ENCODE measurements around the gene ZSCAN9.

The ZSCAN9 gene

DNA sequence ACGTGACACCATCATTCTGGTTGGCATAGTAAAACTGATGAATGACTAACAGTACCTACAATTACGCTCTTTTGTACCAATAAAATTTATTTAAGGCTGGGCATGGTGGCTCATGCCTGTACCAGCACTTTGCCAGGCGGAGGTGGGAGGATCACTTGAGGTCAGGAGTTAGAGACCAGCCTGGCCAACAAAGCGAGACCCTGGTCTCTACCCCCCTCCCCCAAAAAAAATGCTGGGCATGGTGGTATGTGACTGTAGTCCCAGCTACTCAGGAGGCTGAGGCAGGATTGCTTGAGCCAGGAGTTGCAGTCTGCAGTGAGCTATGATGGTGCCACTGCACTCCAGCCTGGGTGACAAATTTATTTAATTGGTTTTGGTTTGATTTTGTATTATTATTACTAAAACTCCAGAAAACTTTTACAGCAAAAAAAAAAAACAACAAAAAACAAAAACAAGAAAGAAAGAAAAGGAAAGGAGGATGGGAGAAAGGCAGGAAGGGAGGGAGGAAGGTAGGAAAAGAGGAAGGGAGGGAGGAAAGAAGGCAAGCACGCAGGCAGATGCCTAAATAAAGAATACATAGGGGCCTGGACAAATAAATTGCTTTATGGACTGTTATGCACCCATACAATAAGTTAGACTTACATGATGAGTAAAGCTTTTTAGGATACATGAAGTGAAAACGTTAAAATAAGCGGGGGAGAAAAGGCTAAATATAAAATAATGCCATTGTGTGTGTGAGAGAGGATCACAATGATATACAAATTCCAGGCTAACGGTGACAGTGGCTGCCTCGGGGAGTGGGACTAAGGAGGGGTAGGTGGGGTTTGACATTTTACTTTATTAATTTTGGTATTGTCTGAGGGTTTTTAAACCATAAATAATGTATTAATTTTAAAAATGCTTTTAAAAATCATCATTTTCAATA is 682 bp upstream of the ZSCAN9 start:
- DNase-seq, result no peak

DNA sequence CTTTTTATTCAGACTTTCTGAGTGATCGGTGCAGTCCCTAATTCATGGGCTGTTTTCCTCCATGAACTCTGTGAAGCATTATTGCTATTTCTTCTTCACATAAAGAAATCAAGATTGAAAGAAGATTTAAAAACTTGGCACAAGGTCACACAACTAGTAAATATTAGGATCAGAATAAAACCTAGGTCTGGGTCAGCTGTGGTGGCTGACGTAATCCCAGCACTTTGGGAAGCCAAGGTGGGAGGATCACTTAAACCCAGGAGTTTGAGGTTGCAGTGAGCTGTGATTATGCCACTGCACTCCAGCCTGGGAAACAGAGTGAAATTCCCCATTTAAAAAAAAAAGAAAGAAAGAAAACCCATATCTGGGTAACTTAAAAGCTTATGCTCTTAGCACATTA is 1.4 kb downstream of the ZSCAN9 start:
- no peak for DNase-seq

DNA sequence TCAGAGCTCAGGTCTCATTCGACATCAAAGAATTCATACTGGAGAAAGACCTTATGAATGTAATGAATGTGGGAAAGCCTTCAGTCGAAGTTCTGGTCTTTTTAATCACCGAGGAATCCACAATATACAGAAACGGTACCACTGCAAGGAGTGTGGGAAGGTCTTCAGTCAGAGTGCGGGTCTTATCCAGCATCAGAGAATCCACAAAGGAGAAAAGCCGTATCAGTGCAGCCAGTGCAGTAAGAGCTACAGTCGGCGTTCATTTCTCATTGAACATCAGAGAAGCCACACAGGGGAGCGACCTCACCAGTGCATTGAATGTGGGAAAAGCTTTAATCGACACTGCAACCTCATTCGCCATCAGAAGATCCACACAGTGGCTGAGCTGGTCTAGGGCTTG is 7.7 kb downstream of the ZSCAN9 start:
- DNase-seq, result no peak

DNA sequence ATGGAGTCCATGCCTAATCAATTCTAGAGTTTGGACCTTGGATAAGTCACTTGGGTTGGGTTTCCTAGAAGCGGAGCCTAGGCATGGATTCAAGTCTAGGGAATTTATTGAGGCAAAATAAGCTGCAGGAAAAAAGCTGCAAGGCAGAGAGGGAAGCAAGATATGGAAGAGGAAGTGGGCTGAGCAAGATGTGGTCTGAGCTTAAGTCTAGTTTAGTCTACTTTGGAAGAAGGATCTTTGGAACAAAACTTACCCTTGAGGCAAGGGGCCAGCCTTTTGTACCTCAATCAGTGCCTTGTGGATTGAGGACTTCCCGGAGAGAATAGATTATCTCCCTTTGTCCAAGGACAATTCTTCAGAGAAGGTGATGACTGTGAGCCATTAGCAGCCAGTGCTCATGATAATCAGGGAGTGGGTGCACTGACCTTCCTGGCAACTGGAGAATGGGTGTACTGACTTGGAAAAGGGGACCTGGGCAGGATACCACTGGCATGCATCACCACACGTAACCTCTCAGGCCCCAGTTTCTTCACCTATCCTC is 10.9 kb downstream of the ZSCAN9 start:
- DNase-seq, result no peak

DNA sequence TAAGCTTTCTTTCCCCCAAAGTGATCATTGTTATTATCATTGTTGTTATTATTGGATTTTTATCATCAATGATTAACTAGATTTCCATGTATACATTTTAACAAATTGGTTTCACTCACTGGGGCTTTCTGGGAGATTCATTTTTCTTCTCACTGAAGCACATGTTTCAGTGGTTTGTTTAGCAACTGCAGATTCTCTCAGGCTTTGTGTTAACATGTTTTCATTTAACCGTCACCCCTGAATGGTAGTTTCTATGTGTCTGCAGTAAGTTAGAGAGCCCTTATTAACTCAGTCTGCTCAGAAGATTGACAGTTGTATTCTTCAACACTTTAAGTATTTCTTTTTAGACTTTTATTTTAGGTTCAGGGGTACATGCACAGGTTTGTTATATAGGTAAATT is 14.6 kb downstream of the ZSCAN9 start:
- no peak for DNase-seq

DNA sequence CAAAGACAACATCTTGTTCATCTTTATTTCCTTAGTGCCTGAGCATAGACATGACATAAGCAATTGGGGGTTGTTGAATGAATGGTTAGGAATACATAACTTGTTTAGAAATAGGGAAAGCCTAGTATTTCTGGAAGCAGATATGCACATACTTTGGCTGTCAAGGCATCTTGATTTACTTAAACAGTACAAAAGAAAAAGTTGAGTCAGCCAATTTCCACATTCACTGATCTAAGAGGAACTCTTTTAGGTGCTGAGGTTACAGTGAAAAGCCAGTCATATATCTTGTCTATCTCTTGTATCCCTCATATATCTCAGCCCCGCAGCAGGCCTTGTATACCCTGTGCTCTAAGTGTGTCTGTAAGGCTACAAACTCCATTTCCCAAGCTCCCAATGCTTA is 15.4 kb downstream of the ZSCAN9 start:
- no peak for DNase-seq

DNA sequence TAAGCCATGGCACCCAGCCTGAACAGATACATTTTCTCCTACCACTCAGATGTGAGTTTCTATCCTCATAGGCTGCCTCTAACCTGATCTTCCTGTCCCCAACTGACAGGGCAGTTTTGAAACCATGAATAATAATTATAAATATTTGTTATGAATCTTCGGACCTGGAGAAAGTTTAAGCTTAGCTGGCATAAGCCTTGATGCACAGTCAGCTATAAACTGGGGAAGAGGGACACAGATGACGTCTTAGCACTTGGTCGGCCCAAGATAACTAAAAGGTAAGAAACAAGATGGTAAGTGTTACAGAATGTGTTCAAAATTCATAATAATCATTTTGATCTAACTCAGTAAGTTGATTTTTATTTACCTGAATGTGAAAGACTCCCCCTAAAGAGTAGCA is 18.9 kb downstream of the ZSCAN9 start:
- DNase-seq, result no peak

DNA sequence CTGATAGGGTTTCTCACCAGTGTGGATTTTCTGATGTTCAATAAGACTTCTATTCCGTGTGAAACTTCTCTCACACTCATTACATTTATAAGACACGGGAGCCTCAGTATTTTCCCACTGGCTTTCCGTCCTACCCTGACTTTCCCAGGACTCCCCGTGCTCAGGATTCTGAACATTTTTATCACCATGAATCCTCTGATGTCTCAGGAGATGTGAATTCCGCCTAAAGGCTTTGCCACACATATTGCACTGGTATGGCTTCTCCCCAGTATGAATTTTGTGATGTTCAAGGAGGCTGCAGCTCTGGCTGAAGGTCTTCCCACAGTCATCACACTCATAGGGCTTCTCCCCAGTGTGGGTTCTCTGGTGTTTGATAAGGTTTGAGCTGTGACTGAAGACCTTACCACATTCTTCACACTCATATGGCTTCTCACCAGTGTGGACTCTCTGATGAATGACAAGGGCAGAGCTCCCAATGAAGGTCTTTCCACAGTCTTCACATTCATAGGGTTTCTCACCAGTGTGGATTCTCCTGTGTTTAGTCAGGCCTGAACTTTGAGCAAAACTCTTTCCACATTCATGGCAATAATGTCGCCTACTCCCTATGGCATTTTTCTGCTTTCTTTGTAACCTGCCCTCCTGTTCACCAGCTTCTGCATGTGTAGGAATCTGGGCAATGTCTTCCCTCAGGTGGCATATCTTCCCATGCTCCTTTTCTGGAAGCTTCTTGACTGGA is 20.3 kb downstream of the ZSCAN9 start:
- DNase-seq, result no peak

DNA sequence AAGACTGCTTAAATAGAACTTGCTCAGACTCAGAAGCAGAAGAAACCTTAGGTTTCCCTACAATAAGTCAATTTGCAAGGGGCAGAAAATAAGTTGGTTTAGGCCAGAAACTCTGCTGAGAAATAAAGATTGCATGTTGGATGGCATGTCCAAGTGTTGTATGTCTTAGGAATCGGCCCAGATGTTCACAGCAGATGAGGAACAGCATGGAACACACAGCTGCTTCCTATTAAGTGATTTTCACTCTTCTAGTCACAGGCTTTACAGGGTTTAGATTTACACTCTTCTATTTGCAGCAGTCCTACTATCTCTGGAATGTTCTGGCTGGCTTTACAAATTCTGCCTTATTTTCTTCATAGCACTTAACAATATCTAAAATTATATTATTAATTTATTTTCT is 23.8 kb downstream of the ZSCAN9 start:
- no peak for DNase-seq

DNA sequence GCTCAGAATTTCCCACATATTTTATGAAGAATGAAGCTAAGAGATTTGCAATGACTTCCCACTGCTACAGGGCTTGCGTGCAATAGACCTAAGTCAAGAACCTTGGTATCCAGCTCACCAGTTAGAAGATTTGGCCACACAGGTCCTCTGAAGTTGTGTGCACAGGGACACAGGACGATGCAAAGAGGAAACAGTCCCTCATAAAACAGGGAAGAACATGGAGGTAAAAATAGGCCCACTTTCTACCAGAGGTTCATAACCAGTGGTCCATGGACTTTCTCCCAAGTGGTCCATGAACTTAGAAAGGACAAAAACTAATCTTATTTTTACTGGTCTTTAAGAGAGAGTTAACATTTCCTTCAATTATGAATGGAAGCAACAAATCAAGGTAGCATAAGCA is 25.7 kb downstream of the ZSCAN9 start:
- DNase-seq, result no peak

DNA sequence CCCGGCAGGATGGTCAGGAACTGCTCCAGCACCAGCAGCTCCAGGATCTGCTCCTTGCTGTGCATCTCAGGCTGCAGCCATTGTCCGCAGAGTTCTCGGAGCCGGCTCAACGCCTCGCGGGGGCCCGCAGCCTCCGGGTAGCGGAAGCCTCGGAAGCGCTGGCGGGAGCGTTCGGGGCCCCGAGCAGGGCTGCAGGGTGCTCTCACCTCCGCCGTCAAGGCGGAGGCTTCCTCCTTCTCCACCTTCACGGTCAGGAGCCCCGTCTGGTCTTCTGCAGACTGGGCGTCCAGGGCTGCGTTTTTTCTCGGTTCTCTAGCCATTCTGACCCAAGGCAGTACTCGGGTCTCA is 26.6 kb downstream of the ZSCAN9 start:
- peak; percentile 55 for DNase-seq

DNA sequence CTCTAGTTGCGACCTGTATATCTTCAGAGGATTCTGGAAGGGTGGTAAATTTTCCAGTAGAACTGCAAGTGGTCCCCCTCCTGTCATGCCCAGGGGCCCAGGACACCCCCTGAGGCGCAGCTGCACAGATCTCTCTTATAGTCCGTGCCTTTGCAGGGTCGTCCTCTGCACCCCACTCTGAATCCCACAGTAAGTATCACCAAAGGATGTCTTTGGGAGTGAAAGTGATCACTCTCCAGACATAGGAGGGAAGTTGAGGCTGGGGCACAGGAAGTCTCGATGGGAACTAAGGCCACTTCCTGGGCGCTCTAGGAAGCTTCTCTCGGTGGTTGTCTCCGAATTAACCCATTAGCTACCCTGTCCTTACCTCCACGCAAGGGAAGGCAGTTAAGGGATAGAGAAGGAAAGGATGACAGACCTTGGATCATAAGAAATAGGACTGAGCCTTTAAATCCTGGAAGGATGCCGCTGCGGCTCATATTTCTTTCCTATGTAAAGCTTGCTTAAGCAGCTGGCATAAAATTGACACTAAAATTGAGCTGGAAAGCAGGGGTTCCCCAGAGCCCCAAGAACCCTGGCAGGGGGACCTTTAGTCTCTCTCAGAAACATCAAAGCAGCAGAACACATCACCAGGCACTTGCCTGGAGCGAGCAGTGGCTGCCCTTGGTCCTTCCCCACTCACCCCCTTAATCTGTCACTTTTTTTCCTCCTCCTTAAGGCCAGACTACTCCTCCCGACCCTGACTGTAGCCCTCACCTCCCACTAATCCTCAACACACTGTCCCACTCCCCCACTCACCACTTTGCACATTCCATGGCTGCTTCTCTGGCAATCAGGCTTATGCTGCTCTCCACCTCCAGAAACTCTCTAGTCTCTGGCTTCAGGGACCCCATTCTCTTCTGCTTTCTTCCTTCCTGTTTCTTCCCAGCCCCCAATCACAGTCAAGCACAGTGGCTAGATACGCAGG is 27.2 kb downstream of the ZSCAN9 start, which contains the start of gene ZKSCAN4:
TSS of gene ZKSCAN4 (minus strand) at position 261 of the 967 bp plus-strand sequence. CDS start 289 bp downstream, outside the sequence.
- peak; percentile 61 for DNase-seq

DNA sequence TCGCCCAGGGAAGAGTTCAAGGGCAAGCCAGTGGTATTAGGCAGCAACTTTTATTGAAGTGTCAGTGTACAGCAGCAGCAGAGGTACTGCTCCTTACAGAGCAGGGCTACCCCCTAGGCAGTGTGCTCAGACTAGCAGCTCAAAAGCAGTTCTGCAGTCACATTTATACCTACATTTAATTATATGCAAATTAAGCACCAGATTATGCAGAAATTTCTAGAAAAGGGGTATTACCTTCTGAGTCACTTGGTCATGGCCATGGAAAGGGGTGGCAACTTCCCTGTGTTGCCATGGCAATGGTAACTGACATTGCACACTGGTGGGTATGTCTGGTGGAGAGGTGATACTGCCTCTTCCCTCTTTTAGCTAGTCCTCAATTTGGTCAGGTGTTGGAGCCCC is 29.0 kb downstream of the ZSCAN9 start:
- DNase-seq, result no peak

DNA sequence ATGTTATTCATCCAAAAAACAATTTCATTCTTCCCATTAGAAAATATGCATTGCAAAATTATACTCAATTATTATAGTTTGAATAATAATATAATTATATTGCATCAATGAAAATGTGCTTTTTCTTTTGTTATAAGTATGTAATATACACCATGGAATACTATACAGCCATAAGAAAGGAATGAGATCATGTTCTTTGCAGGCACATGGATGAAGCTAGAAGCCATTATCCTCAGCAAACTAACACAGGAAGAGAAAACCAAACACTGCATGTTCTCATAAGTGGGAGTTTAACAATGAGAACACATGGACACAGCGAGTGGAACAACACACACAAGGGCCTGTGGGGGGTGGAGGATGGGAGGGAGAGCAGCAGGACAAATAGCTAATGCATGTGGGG is 32.0 kb downstream of the ZSCAN9 start:
- no peak for DNase-seq

DNA sequence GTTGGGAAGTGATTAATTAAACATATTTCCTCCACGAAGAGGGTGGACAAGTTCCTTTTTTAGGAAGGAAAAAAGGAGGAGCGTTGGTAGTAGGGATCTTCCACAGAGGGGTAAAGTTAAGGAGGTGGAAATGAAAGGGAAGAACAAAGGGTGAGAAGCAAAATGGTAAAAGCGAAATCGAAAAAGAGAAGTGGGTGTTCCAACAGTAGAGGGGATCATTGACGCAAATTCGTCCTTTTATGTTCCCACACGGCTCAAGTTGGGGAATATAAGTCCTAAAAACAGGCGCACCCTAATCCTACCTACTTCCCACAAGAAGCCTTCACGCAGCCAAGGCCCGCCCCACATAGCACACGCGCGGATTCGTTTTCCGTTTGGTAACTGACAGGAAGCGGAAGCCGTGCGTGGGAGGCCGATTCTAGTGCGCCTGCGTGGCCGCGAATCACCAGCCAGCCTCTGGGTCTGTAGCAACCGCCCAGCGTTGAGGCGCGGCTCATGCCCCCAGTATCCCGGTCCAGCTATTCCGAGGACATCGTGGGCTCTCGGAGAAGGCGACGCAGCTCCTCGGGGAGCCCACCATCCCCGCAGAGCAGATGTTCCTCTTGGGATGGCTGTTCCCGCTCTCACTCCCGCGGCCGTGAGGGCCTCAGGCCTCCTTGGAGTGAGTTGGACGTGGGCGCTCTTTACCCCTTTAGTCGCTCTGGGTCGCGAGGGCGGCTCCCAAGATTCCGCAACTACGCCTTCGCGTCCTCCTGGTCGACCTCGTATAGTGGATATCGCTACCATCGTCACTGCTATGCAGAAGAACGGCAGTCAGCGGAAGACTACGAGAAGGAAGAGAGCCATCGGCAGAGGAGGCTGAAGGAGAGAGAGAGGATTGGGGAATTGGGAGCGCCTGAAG is 34.1 kb downstream of the ZSCAN9 start, which contains the start of gene NKAPL:
TSS of gene NKAPL (plus strand) at position 421 of the 901 bp plus-strand sequence. CDS start at position 496, 75 bp downstream.
- DNase-seq, result peak; percentile 69

DNA sequence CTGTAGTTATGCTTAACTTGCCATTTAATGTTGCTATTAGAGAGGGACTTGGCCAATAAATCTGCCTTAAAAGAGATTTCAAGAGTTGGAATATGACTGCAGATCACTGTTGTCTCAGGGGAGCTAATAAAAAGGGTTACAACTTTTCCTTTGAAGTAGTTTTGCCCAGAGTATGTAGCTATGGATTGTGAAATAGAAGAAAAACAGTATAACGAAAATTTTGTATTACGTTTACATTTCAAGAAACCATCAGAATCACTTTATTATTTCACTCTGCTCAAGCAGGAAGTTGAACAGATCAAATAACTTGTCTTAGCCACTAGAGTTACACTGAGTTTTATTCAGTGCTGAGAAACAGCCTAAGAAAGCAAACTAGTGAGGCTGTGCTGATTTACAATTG is 38.8 kb downstream of the ZSCAN9 start:
- DNase-seq, result no peak

DNA sequence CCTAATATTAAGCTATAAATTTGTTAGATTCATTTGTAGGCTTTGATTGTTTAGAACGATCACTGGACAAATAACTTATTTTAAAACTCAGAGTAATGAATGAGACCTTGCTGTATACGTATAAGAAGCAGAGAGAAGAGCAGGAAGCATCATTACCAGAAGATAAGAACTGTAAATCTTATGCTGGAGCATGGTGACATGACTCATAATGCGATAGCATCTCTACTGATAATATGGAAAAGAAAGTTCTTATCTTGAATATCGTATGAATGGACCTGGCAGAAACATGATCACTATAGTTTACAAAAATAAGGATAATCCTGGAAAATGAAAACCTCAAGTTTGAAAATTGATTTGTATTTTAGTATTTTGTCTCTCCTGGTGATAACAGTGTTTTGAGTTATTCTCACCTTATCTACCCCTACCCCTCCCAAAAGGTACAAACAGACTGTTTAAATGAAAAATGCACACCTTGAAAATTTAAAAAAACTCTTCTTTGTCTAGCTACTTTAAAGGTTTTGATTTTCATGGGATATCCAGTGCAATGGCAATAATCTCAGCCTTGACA is 39.8 kb downstream of the ZSCAN9 start:
- no peak for DNase-seq

DNA sequence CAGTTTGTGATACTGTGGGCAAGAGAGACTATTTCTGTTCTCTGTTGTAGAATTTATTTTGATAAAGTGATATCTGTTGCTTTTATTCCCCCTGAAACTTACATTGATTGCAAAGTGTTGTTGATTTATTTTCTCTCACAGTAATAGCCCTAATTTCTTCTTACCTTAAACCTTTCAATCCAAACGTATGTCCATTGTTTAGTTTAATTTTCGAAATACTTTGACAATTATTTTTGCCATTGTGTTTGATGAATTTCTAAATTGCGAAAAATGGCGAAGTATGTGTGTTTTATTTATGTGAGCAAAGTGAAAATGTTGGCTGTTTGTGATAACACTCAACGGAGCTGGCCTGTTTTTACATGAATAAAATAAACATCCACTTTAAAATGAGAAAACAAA is 41.5 kb downstream of the ZSCAN9 start:
- DNase-seq, result no peak

DNA sequence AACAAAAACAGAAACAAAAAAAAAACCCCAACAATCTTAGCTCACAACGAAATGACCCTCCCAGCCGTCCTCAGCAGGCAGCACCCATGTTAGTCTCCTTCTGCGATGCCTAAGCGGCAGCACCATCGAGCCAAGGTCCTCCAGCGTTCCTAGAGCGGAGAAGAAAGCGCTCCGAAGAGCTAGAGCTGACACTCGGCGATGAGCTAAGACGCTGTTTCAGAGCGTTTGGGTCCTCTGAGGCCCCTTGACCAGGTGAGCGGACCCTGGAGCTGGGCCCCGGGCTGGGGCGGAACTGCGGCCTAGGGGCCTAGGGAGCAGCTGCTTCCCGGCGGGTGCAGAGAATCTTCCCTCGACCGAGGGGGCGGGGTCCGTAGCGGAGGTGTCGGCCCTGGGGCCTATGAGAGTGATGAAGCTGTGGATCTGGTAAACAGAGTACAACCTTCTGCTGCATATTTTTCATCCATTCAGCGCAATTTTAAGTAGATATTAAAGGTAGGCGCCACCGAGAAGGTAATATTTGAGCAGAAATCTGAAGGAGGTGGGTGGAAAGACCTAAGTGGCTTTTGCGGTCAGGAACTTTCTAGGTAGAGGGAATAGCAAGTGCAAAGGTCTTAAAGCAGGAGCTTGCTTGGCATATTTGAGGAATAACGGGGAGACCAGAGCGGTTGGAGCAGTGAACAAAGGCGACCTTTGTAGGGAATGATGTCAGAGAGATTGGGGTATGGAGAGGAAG is 42.1 kb downstream of the ZSCAN9 start, which contains the start of gene ZSCAN26:
TSS of gene ZSCAN26 (plus strand) at position 182 of the 733 bp plus-strand sequence. CDS start 4,777 bp downstream, outside the sequence.
- DNase-seq, result peak; percentile 70

DNA sequence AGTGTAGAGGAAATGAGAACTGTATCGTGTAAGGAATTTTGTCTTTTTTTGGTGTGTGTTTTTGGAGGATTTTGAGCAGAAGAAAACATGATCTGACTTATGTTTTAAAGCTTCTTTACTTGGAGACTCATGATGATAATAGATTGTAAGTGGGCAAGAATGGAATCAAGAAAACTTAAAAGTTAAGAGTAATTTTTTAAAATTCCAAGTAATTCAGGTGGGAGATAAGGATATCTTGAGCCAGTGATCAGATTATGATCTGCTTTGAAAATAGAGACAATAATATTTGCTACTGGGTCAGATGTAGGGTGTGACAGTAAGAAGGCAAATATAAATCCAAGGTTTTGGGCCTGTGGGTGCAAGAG is 42.6 kb downstream of the ZSCAN9 start:
- DNase-seq, result no peak

Data from activated CD4-positive, CD25-positive, alpha-beta regulatory T cell treated with anti-CD3 and anti-CD28 coated beads, Interleukin-2, amount 50 U/mL, for 72 hours (primary cell).